Right cardiac atrium (tissue), 5 donors: ENCODE results near the gene RALY. TPM values are rescaled to one million over a fixed set of nuclear protein-coding genes. Genes with fewer than 3 reads are reported as not detected.
"Not testable (repeated sequence)": the region's sequence is repeated elsewhere in the genome, so short reads cannot be mapped to it uniquely, and the experiment has no call there.

Experiments used
- ATAC-seq, 2 donors: fragments of 200-7000 bp; cut with Tn5 transposase; one replicate each; pipeline versions ENCODE4 v1.8.0 to v1.9.1; 2020; ENCODE audit warnings: moderate library complexity in 2 of 2, mild to moderate bottlenecking in 1 of 2
- DNase-seq, 3 donors: peaks; one replicate each; pipeline ENCODE4 v3.0.0-alpha.2; 2020
- H3K27ac ChIP-seq: one replicate; pipeline ENCODE4 v1.5.1; 2013; ENCODE audit warnings: mild to moderate bottlenecking, low read length, control low read depth, moderate library complexity
- H3K27me3 ChIP-seq: one replicate; pipeline ENCODE4 v1.6.1; 2013; ENCODE audit not compliant: control insufficient read depth, insufficient read depth
- H3K4me1 ChIP-seq: one replicate; pipeline ENCODE4 v1.6.1; 2013; ENCODE audit warnings: low read length; ENCODE audit not compliant: control insufficient read depth, insufficient read depth
- H3K4me3 ChIP-seq: one replicate; pipeline ENCODE4 v1.5.1; 2013; ENCODE audit warnings: low read length, control low read depth
- H3K9me3 ChIP-seq: one replicate; pipeline ENCODE4 v1.6.1; 2013; ENCODE audit warnings: low read length; ENCODE audit not compliant: control insufficient read depth
- WGBS: extraction: QIAGEN DNeasy Blood & Tissue Kit; methylation state at CpG from one replicate; pipeline ENCODE4 v1.1.7; 2013; 5-methylcytosine and 5-hydroxymethylcytosine counted together
- intact Hi-C, 4 donors: fragments of 100-400 bp; cut with DNase I; formaldehyde crosslinking; loops; one replicate each; pipeline versions ENCODE4 v1.11.0 to v1.14.0; 2022 to 2023
- polyA plus RNA-seq: library from polyadenylated mRNA; stranded (reverse); fragments of 200-250 nt; gene quantifications from one replicate; pipeline ENCODE4 v1.2.3, GENCODE V29; 2013
- total RNA-seq, 4 donors: library from RNA; stranded (reverse); fragmentation: NEBNext Ultra II Directional; extraction: Animal tissue kit (Norgen Biotek cat#: 25700); gene quantifications; one replicate each; pipeline ENCODE4 v1.2.1, GENCODE V29; 2021
- donor health status: healthy with polysubstance abuse.
- donor health status: DM: no; HTN: yes; CAD: no.
- donor health status: DM: no; HTN: no; CAD: no.
- donor health status: DM: no; HTN: yes; CAD: no; lungs with severe emphysema.
- donor health status: DM: yes; HTN: yes; CAD: no.

Gene RALY
- total and polyA plus RNA-seq, 5 donors = 98.6 to 137 (median 116) TPM

GRCh38 chr20:34016736-34017135 is 23.0 kb downstream of the RALY start:
- ATAC-seq = peak in 1 of 2 donors; percentile 19
- intact Hi-C loops = no loop called here

DNA sequence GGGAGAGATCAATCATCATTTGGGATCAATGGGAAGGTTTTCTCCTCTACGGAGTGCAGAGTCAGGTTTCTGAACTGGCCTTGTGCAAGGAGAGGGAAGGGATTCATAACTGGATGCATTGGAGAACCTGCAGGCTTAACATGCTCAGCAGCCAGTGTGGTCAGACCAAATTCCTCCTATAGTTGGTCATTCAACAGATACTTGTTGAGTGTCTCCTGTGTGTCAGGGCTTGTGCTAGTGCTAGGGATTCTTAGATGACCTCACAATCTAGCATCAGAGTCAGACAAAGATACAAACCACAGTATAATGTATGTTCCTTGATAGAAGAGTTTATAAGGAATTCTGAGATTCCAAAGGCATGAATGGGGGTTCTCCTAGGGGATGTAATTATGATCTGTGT is 23.9 kb downstream of the RALY start:
- Histone ChIP-seq H3K27me3 (no peaks in the 10 kb centered on the region), H3K9me3 (no peaks in the 10 kb centered on the region), H3K4me1 (peaks cover 24% of the 10 kb centered on the region), H3K27ac (no peak overlapping the region), H3K4me3 (no peak overlapping the region)
- no peak for ATAC-seq
- DNase-seq = no peak
- whole genome bisulfite sequencing = 95% methylated on average over 1 of the region's 1 CpG
- intact Hi-C loops = no loop called here

More at GRCh38 chr20:34016736-34017135, 23.0 kb downstream of the RALY start:
- H3K9me3 ChIP-seq = no peaks in the 10 kb centered on the region
- whole genome bisulfite sequencing = 65% methylated on average over 5 of the region's 5 CpGs
- peaks cover 22% of the 10 kb centered on the region for H3K4me1 ChIP-seq
- no peaks in the 10 kb centered on the region for H3K27me3 ChIP-seq
- no peak overlapping the region for H3K4me3 ChIP-seq
- no peak for DNase-seq
- H3K27ac ChIP-seq = no peak overlapping the region

GRCh38 chr20:34018166-34018565 is 24.5 kb downstream of the RALY start:
- H3K4me1 ChIP-seq = peaks cover 25% of the 10 kb centered on the region
- H3K9me3 ChIP-seq = no peaks in the 10 kb centered on the region
- ATAC-seq (no peak), DNase-seq (no peak)
- no peak overlapping the region for H3K27ac ChIP-seq
- H3K27me3 ChIP-seq = no peaks in the 10 kb centered on the region
- intact Hi-C loops = no loop called here
- 58% methylated on average over 1 of the region's 1 CpG for WGBS
- H3K4me3 ChIP-seq = no peak overlapping the region

GRCh38 chr20:34022151-34022838 is 28.6 kb downstream of the RALY start:
- Histone ChIP-seq H3K4me1 (peaks cover 39% of the 10 kb centered on the region), H3K27me3 (no peaks in the 10 kb centered on the region), H3K4me3 (no peak overlapping the region), H3K27ac (no peak overlapping the region), H3K9me3 (no peaks in the 10 kb centered on the region)
- DNase-seq = no peak
- ATAC-seq = no peak
- intact Hi-C loops = no loop called here
- WGBS = 81% methylated on average over 4 of the region's 4 CpGs

DNA sequence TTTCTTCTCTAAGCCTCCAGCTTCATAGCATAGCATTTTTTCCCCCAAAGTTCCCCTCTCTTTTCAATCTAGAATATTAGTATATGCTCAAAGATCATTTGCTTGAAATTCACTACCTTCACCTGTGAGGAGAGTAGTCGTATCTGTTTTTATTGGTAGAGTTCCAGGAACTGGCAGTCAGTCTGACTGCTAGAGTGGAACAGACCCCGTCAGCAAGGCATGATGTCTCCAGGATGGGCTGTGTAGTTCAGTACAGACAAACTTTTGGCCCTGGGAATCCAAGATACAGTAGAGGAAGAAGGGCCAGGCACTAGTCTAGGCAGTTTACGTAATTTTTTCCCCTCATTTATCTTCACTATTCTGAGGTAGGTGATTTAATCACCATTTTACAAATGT is 29.1 kb downstream of the RALY start:
- intact Hi-C loops = no loop called here
- DNase-seq (no peak), ATAC-seq (peak in 1 of 2 donors; percentile 33)
- H3K4me1 ChIP-seq = peaks cover 36% of the 10 kb centered on the region
- no peaks in the 10 kb centered on the region for H3K9me3 ChIP-seq
- no peaks in the 10 kb centered on the region for H3K27me3 ChIP-seq
- WGBS = 71% methylated on average over 3 of the region's 3 CpGs
- no peak overlapping the region for H3K4me3 ChIP-seq
- no peak overlapping the region for H3K27ac ChIP-seq

DNA sequence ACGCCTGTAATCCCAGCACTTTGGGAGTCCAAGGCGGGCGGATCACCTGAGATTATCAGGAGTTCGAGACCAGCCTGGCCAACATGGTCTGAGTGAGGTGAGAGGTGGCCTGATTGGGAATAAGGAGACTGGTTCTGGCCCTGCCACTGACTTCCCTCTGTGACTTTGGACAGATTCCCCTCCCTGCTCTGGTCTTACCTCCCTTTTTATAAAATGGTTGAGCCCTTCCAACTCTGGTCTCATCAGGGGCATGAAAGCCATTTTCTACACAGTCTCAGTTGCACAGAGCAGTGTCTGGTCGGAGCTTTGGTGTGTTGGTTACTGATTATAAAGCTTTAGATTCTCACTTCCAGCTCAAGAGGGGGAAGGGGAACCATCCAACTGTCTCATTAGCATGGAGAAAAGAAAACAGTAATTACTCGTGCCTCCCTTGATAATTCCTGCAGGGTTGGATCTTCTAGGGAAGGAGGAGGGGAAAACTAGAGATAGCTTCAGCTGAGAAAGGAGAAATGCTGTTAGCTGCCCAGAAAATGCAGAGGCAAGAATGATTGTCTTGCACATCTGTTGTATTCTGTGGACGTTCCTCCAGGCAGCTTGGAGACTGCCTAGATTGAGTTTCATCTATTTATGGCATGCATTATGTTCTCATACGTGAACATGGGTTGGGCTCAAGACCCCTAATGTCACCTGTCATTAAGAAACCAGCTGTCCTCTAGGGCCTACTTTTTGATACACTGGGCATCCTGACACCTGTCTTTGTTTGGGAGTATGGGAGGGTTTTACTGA is 30.4 kb downstream of the RALY start:
- no peaks in the 10 kb centered on the region for H3K9me3 ChIP-seq
- no peak overlapping the region for H3K27ac ChIP-seq
- H3K27me3 ChIP-seq = no peaks in the 10 kb centered on the region
- WGBS = 68% methylated on average over 8 of the region's 8 CpGs
- H3K4me3 ChIP-seq = no peak overlapping the region
- intact Hi-C loops = no loop called here
- DNase-seq (no peak), ATAC-seq (no peak)
- H3K4me1 ChIP-seq = peaks cover 30% of the 10 kb centered on the region

DNA sequence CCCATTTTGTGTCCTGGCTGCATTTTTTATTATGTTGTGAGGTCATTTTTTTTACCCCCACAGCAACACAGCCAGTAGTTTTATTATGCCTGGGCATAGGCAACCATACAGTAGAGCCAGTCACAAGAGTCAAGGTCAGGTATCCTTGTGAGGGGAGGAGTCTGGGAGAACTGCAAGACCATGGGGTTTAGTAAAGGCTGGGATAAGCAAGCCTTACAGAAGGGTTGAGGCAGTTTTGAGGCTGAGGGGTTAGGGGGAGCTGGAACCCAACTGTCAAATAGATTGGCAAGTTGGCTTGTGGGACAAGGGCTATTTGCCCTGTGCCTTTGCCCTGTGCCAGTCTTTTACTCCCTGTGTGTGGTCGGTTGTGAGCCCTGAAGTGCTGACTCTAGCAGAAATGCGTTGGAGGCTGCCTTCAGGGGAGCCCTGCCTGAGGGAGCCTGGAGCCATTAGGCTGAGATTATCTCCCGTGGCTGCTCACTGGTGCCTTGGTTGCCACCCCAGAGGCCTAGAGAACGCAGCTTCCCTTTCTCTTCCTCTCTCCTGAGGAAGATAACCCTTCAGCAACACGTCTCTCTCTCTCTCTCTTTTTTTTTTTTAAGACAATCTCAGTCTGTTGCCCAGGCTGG is 31.1 kb downstream of the RALY start:
- Histone ChIP-seq H3K27ac (no peak overlapping the region), H3K9me3 (no peaks in the 10 kb centered on the region), H3K4me3 (no peak overlapping the region), H3K4me1 (peaks cover 28% of the 10 kb centered on the region), H3K27me3 (no peaks in the 10 kb centered on the region)
- intact Hi-C loops = no loop called here
- ATAC-seq = peak; percentile 16 to 37
- WGBS = 12% methylated on average over 5 of the region's 5 CpGs
- DNase-seq = no peak

GRCh38 chr20:34028013-34028412 is 34.3 kb downstream of the RALY start:
- H3K4me3 ChIP-seq, H3K27ac ChIP-seq, ATAC-seq, H3K9me3 ChIP-seq, intact Hi-C loops, DNase-seq, H3K27me3 ChIP-seq: not testable (repeated sequence)
- 97% methylated on average over 6 of the region's 6 CpGs for WGBS
- peaks cover 25% of the 10 kb centered on the region for H3K4me1 ChIP-seq

DNA sequence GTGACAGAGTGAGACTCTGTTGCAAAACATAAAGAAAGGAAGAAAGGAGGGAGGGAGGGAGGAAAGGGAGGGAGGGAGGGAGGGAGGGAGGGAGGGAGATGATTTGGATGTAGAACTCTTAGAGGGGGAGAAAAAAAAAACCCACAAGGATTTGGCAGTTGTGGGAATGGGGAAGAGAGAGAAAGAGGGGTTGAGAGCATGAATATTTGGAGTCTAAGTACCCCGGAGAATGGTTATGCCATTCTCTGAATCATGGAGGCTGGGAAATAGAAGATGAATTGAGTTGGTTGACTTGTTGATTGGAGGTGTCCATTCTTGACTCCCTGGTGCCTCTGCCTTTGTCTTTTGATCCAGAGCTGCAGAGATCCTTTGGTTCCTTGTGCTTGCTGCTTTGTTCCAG is 35.7 kb downstream of the RALY start:
- no peak overlapping the region for H3K27ac ChIP-seq
- no peak overlapping the region for H3K4me3 ChIP-seq
- peaks cover 16% of the 10 kb centered on the region for H3K4me1 ChIP-seq
- ATAC-seq (no peak), DNase-seq (no peak)
- no peaks in the 10 kb centered on the region for H3K27me3 ChIP-seq
- WGBS = 94% methylated on average over 1 of the region's 1 CpG
- intact Hi-C loops = no loop called here
- H3K9me3 ChIP-seq = no peaks in the 10 kb centered on the region

DNA sequence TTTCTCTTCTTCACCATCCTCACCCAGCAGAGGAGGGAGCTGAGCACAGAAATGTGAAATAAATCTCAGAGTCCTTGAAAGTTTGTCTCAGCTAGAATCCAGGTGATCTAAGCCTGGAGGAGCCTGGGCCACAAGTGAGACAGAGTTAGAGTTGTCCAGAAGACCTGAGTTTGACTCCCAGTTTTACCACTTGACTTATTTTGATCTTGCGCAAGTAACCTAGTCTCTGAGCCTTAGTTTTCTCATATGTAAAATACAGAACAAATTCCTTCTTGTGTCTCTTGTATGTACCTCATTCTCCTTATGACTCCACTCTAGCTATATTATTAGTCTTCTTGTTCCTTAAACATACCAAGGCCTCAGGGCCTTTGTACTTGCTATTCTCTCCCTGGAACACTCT is 36.7 kb downstream of the RALY start:
- WGBS = 100% methylated on average over 1 of the region's 1 CpG
- Histone ChIP-seq H3K27ac (no peak overlapping the region), H3K9me3 (no peaks in the 10 kb centered on the region), H3K4me3 (no peak overlapping the region), H3K4me1 (peaks cover 7% of the 10 kb centered on the region), H3K27me3 (no peaks in the 10 kb centered on the region)
- ATAC-seq = no peak
- intact Hi-C loops = no loop called here
- DNase-seq = no peak

GRCh38 chr20:34033903-34034302 is 40.2 kb downstream of the RALY start:
- 87% methylated on average over 4 of the region's 4 CpGs for WGBS
- Histone ChIP-seq H3K27me3 (no peaks in the 10 kb centered on the region), H3K4me3 (no peak overlapping the region), H3K27ac (no peak overlapping the region), H3K9me3 (no peaks in the 10 kb centered on the region), H3K4me1 (peaks cover 15% of the 10 kb centered on the region)
- intact Hi-C loops = no loop called here
- ATAC-seq (no peak), DNase-seq (no peak)
